ENCODE results near the gene TGM2.

DNA sequence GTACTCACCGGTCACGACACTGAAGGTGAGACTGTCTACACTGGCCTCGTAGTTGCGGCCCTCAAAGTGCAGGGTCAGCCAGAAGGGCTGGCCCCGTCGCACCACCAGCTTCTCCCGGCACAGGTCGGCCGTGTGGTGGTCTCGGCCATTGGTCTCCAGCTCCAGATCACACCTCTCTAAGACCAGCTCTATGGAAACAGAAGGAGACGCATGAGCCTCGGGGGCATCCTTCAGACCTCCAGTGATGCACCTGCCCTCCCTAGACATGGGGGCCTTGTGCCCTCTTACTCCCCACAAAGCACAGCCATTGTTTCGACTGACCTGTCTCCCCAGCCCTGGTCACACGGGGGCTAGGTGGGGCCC is 3.7 kb downstream of the TGM2 start:
- TF ChIP-seq CTCF (IDR thresholded peaks at IDR 0.05) = no peak
- no peak for TF ChIP-seq EP300 (IDR thresholded peaks at IDR 0.05; ENCODE audit: low read depth)
- TF ChIP-seq POLR2AphosphoS5 (IDR thresholded peaks at IDR 0.05) = no peak
